ENCODE measurements around the gene YPEL3. TPM values are rescaled to one million over a fixed set of nuclear protein-coding genes. Genes with fewer than 3 reads are reported as not detected.

The YPEL3 gene
- total RNA-seq, 1 donor from 2014 or later: 75.8 TPM

DNA sequence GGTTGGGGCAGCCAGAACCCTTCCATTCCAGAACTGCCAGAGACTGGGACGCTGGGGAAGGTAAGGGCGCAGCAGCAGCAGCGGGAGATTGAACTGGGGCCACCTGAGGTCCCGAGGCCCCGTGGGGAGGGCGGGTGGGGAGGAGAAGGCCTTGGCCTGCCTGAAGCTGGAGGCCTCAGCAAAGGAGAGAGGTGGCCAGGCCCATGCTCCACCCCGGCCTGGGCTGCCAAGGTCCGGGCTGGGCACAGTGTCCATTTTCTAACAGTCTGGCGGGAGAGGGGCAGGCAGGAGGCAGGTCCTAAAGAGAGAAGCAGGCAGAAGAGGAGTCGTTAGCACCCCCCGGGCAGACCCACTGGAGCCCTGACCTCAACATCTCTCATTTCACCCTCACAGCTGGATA lies 18.4 kb upstream of the YPEL3 start:
- H3K27ac Mint-ChIP-seq: no peak overlapping the region
- H3K9me3 Mint-ChIP-seq: no peaks in the 10 kb centered on the region
- H3K36me3 Mint-ChIP-seq (ENCODE audit: low read depth): peaks cover 38% of the 10 kb centered on the region
- no peak for DNase-seq
- ChIA-PET POLR2A (interaction anchor here (3.1 kb wide), 1 partner anchor 69 kb away, joined by 9 read pairs; the partner anchor contains the start of gene CORO1A), CTCF (interaction anchor here (1.4 kb wide), 1 partner anchor 22 kb away, joined by 3 read pairs; no protein-coding TSS in a partner anchor)
- TF ChIP-seq, protein P1, sequence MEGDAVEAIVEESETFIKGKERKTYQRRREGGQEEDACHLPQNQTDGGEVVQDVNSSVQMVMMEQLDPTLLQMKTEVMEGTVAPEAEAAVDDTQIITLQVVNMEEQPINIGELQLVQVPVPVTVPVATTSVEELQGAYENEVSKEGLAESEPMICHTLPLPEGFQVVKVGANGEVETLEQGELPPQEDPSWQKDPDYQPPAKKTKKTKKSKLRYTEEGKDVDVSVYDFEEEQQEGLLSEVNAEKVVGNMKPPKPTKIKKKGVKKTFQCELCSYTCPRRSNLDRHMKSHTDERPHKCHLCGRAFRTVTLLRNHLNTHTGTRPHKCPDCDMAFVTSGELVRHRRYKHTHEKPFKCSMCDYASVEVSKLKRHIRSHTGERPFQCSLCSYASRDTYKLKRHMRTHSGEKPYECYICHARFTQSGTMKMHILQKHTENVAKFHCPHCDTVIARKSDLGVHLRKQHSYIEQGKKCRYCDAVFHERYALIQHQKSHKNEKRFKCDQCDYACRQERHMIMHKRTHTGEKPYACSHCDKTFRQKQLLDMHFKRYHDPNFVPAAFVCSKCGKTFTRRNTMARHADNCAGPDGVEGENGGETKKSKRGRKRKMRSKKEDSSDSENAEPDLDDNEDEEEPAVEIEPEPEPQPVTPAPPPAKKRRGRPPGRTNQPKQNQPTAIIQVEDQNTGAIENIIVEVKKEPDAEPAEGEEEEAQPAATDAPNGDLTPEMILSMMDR (IDR thresholded peaks at IDR 0.05): no peak
- H3K27me3 Mint-ChIP-seq: no peaks in the 10 kb centered on the region
- no peak for ATAC-seq (ENCODE audit: low read depth)
- peaks cover 7% of the 10 kb centered on the region for H3K4me1 Mint-ChIP-seq
- intact Hi-C loops (cut with micrococcal nuclease): no loop called here
- no peak overlapping the region for H3K4me3 Mint-ChIP-seq

- no peak for ATAC-seq (ENCODE audit: low read depth)
- H3K27ac Mint-ChIP-seq: no peak overlapping the region
- no peak overlapping the region for H3K4me3 Mint-ChIP-seq
- no peak for DNase-seq
- ChIA-PET POLR2A (interaction anchor here (2.6 kb wide), 1 partner anchor 70 kb away, joined by 13 read pairs; the partner anchor contains the start of gene CORO1A), CTCF (no interaction called here)
- H3K36me3 Mint-ChIP-seq (ENCODE audit: low read depth): peaks cover 36% of the 10 kb centered on the region
- intact Hi-C loops (cut with micrococcal nuclease): no loop called here
- no peaks in the 10 kb centered on the region for H3K27me3 Mint-ChIP-seq
- peaks cover 5% of the 10 kb centered on the region for H3K4me1 Mint-ChIP-seq
- TF ChIP-seq, protein P1 (IDR thresholded peaks at IDR 0.05): no peak
- H3K9me3 Mint-ChIP-seq: no peaks in the 10 kb centered on the region
These were observed 17.8 kb upstream of the YPEL3 start for GRCh38 chr16:30113711-30114333.

GRCh38 chr16:30113031-30113710 lies 17.2 kb upstream of the YPEL3 start, which contains the start of gene GDPD3:
Gene GDPD3 (minus strand): TSS chr16:30113537. CDS start chr16:30113478, 59 bp downstream.
- no peak for DNase-seq
- POLR2A ChIA-PET: interaction anchor here (1.5 to 2.6 kb wide), 3 partner anchors 71 to 305 kb away, joined by 3 to 13 read pairs (median 8); partner anchors contain the start of gene CORO1A
- Mint-ChIP-seq H3K36me3 (ENCODE audit: low read depth) (peaks cover 35% of the 10 kb centered on the region), H3K27ac (no peak within 1 kb of the TSS), H3K4me3 (no peak within 1 kb of the TSS), H3K4me1 (peaks cover 5% of the 10 kb centered on the region), H3K27me3 (no peaks in the 10 kb centered on the region), H3K9me3 (no peaks in the 10 kb centered on the region)
- ATAC-seq (ENCODE audit: low read depth): no peak
- TF ChIP-seq, protein P1 (IDR thresholded peaks at IDR 0.05): no peak
- CTCF ChIA-PET: interaction anchor here (1.7 kb wide), 1 partner anchor 21 kb away, joined by 9 read pairs; the partner anchor contains the start of gene TBX6
- intact Hi-C loops (cut with micrococcal nuclease): no loop called here

DNA sequence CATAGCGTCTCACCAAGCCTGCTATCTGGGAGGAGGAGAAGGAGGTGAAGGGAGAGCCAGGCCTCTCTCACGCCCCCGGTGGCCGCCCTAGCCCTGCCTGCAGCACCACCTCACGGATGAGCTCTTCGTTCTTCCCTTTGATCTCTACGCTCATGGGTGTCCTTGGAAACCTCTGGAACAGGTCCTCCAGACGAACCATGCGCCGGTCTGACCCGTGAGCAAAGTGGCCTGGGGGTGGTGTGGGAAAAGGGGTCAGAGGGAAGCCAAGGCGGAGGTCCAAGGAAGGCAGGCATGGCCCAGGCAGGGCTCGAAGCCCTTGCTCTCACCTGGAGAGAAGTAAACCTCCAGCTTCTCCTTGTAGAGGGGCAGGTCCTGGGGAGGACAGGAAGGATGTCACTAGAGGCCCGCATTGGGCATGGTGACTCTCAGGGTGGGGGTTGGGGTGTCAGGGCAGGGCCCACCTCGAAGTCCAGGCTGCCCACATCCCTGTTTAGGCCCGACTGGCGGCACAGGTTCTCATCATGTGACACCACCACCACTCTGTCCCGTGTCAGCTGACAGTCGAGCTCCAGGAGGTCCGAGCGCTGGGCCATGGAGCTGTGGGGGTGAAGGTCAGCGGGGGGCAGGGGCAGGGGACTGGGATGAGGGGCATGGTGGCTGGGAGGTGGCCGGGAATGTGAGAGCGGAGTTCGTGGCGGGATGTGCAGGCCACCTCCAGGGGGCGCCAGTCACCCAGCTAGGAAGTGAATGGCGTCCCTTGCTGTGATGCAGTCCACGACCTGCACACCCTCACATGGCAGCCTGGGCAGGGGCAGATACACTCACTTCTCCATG lies 16.4 kb upstream of the YPEL3 start:
- ATAC-seq (ENCODE audit: low read depth): peak; percentile 61
- DNase-seq: peak; percentile 37
- ChIA-PET CTCF (interaction anchor here (0.6 to 1.7 kb wide), 4 partner anchors 9 to 465 kb away, joined by 3 to 9 read pairs (median 4); partner anchors contain the start of genes CORO1A and TBX6), POLR2A (interaction anchor here (0.6 to 2.6 kb wide), 7 partner anchors 11 to 785 kb away, joined by 3 to 13 read pairs (median 5); partner anchors contain the start of genes CORO1A, MAPK3 and YPEL3)
- no peaks in the 10 kb centered on the region for H3K9me3 Mint-ChIP-seq
- peaks cover 5% of the 10 kb centered on the region for H3K4me1 Mint-ChIP-seq
- H3K27me3 Mint-ChIP-seq: no peaks in the 10 kb centered on the region
- H3K4me3 Mint-ChIP-seq: no peak overlapping the region
- intact Hi-C loops (cut with micrococcal nuclease): loop anchor here (1.0 kb wide), 1 partner anchor 20 kb away; no protein-coding TSS in a partner anchor
- TF ChIP-seq, protein P1 (IDR thresholded peaks at IDR 0.05): no peak
- no peak overlapping the region for H3K27ac Mint-ChIP-seq
- peaks cover 34% of the 10 kb centered on the region for H3K36me3 Mint-ChIP-seq (ENCODE audit: low read depth)
